Astrocyte of the hippocampus (primary cell): Measurements from ENCODE around the gene COL4A6.

ENCODE experiments used
- DNase-seq: peaks from one replicate; pipeline ENCODE4 v3.0.0; 2011; ENCODE audit warnings: low read depth, low spot score

COL4A6 gene

GRCh38 chrX:108216919-108217571 lies 221.2 kb downstream of the COL4A6 start:
- DNase-seq: no peak

- DNase-seq: no peak
Measured at GRCh38 chrX:108216405-108216804, 221.8 kb downstream of the COL4A6 start.

- DNase-seq: no peak
Measured at GRCh38 chrX:108211301-108211700, 226.9 kb downstream of the COL4A6 start.

- no peak for DNase-seq
Measured at GRCh38 chrX:108209006-108209554, 229.1 kb downstream of the COL4A6 start.

- DNase-seq: no peak
Measured at GRCh38 chrX:108203540-108203939, 234.7 kb downstream of the COL4A6 start.

GRCh38 chrX:108199691-108200090 lies 238.5 kb downstream of the COL4A6 start:
- peak; percentile 56 for DNase-seq

- no peak for DNase-seq
Measured at GRCh38 chrX:108199041-108199440, 239.2 kb downstream of the COL4A6 start.

GRCh38 chrX:108198420-108198819 lies 239.8 kb downstream of the COL4A6 start:
- DNase-seq: no peak

- peak; percentile 76 for DNase-seq
Measured at GRCh38 chrX:108186811-108187210, 251.4 kb downstream of the COL4A6 start.

GRCh38 chrX:108178143-108178498 lies 260.1 kb downstream of the COL4A6 start:
- DNase-seq: no peak

GRCh38 chrX:108177351-108178142 lies 260.7 kb downstream of the COL4A6 start:
- peak; percentile 88 for DNase-seq

- no peak for DNase-seq
Measured at GRCh38 chrX:108173874-108174273, 264.3 kb downstream of the COL4A6 start.

GRCh38 chrX:108171671-108172070 lies 266.6 kb downstream of the COL4A6 start:
- no peak for DNase-seq

GRCh38 chrX:108169768-108170167 lies 268.5 kb downstream of the COL4A6 start:
- no peak for DNase-seq

- DNase-seq: no peak
Measured at GRCh38 chrX:108168961-108169740, 269.1 kb downstream of the COL4A6 start.

GRCh38 chrX:108167211-108167872 lies 270.9 kb downstream of the COL4A6 start:
- DNase-seq: peak; percentile 48

- DNase-seq: peak; percentile 61
Measured at GRCh38 chrX:108165383-108166111, 272.7 kb downstream of the COL4A6 start.

GRCh38 chrX:108163333-108164082 lies 274.7 kb downstream of the COL4A6 start:
- no peak for DNase-seq

GRCh38 chrX:108162265-108162664 lies 276.0 kb downstream of the COL4A6 start:
- no peak for DNase-seq

GRCh38 chrX:108160309-108160708 lies 277.9 kb downstream of the COL4A6 start:
- DNase-seq: no peak
